K562 (cell line): ENCODE measurements around the gene RAP1GAP2. TPM values are rescaled to one million over a fixed set of nuclear protein-coding genes. Genes with fewer than 3 reads are reported as not detected.

Experiments
- ATF6 ChIP-seq: sonication (generic); formaldehyde crosslinking; IDR thresholded peaks from 2 replicates; pipeline ENCODE4 v1.4.0; 2020; ENCODE audit warnings: mild to moderate bottlenecking, missing genetic modification reagents
- SMC3 ChIP-seq: conservative IDR thresholded peaks from 2 replicates; pipeline ENCODE4 v1.6.1; 2011; ENCODE audit warnings: low read depth, low read length, improper control_type of control experiment; ENCODE audit not compliant: insufficient read depth
- polyA plus RNA-seq, 8 experiments: library from polyadenylated mRNA; depleted of rRNA in 4 of 8; stranded (reverse) in 5 of 8; unstranded in 3 of 8; fragments of >200 nt; fragmentation: Nextera tagmentation in 2 of 8; fragmentation: Illumina TruSeq in 1 of 8; extraction: Ambion mirVana in 2 of 8; extraction: Trizol in 1 of 8; gene quantifications; 2 replicates each; pipeline versions ENCODE4 v1.2.1 to v1.2.3, GENCODE V29; 2011 to 2014; ENCODE audit warnings: inconsistent platforms in 1 of 8, missing spikeins in 1 of 8
- total RNA-seq, 7 experiments: library from RNA; depleted of rRNA in 6 of 7; stranded (reverse); fragments of >200 nt in 6 of 7; fragmentation: Illumina TruSeq in 2 of 7; extraction: Trizol in 2 of 7; gene quantifications; 2 replicates each; pipeline versions ENCODE4 v1.2.1 to v1.2.3, GENCODE V29; 2011 to 2021; ENCODE audit warnings: low replicate concordance in 1 of 7
- TF ChIP-seq, protein P1 (sequence below), 2 experiments: fragments of 450-650 bp; formaldehyde crosslinking in 1 of 2; IDR thresholded peaks; 2 replicates each; pipeline versions ENCODE4 v1.4.0 to v1.6.1; 2014 to 2020; ENCODE audit warnings: mild to moderate bottlenecking in 2 of 2, borderline replicate concordance in 1 of 2, low read depth in 1 of 2
- TF ChIP-seq, protein P2 (sequence below), 2 experiments: IDR thresholded peaks; 2 replicates each; pipeline ENCODE4 v1.6.1; 2011; ENCODE audit warnings: borderline replicate concordance in 1 of 2, control low read depth in 1 of 2, low read depth in 1 of 2, low read length in 1 of 2, mild to moderate bottlenecking in 1 of 2, mixed read lengths in 1 of 2, moderate library complexity in 1 of 2; ENCODE audit not compliant: insufficient read depth in 1 of 2, insufficient read length in 1 of 2, poor library complexity in 1 of 2, severe bottlenecking in 1 of 2; ENCODE audit errors: extremely low read depth in 1 of 2

The RAP1GAP2 gene
- total and polyA plus RNA-seq, 9 of the 15 experiments (the other 6 are each of a cell fraction or from before 2014, with no cell fraction given) = 0.01 to 1.3 (median 0.42) TPM; not detected in 1

GRCh38 chr17:2828397-2829038, 32.3 kb downstream of the RAP1GAP2 start (continued):
- TF ChIP-seq, protein P1, sequence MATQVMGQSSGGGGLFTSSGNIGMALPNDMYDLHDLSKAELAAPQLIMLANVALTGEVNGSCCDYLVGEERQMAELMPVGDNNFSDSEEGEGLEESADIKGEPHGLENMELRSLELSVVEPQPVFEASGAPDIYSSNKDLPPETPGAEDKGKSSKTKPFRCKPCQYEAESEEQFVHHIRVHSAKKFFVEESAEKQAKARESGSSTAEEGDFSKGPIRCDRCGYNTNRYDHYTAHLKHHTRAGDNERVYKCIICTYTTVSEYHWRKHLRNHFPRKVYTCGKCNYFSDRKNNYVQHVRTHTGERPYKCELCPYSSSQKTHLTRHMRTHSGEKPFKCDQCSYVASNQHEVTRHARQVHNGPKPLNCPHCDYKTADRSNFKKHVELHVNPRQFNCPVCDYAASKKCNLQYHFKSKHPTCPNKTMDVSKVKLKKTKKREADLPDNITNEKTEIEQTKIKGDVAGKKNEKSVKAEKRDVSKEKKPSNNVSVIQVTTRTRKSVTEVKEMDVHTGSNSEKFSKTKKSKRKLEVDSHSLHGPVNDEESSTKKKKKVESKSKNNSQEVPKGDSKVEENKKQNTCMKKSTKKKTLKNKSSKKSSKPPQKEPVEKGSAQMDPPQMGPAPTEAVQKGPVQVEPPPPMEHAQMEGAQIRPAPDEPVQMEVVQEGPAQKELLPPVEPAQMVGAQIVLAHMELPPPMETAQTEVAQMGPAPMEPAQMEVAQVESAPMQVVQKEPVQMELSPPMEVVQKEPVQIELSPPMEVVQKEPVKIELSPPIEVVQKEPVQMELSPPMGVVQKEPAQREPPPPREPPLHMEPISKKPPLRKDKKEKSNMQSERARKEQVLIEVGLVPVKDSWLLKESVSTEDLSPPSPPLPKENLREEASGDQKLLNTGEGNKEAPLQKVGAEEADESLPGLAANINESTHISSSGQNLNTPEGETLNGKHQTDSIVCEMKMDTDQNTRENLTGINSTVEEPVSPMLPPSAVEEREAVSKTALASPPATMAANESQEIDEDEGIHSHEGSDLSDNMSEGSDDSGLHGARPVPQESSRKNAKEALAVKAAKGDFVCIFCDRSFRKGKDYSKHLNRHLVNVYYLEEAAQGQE (IDR thresholded peaks at IDR 0.05; ENCODE audit: borderline replicate concordance) = peak; percentile 55; the same call in 1 of the 2 replicates
- TF ChIP-seq, protein P1 (CRISPR knock-in tag; IDR thresholded peaks at IDR 0.05; ENCODE audit: low read depth) = no peak
- TF ChIP-seq, protein P2, sequence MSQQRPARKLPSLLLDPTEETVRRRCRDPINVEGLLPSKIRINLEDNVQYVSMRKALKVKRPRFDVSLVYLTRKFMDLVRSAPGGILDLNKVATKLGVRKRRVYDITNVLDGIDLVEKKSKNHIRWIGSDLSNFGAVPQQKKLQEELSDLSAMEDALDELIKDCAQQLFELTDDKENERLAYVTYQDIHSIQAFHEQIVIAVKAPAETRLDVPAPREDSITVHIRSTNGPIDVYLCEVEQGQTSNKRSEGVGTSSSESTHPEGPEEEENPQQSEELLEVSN (IDR thresholded peaks at IDR 0.05; ENCODE audit: borderline replicate concordance in 1 of 2, extremely low read depth in 1 of 2, insufficient read depth in 1 of 2, insufficient read length in 1 of 2, low read depth in 1 of 2, low read length in 1 of 2, poor library complexity in 1 of 2, severe bottlenecking in 1 of 2) = peak in 1 of 2 experiments; percentile 59
- TF ChIP-seq ATF6 (CRISPR knock-in tag) = no peak
- peak; percentile 66 for TF ChIP-seq SMC3
